ENCODE measurements around the gene CDRT4.

Gene CDRT4

GRCh38 chr17:15403276-15403939, 64.0 kb downstream of the CDRT4 start:
- no peak for DNase-seq (ENCODE audit: low spot score)
- TF ChIP-seq CTCF (IDR thresholded peaks at IDR 0.05; ENCODE audit: extremely low read depth, missing control alignments), result no peak

- DNase-seq (ENCODE audit: low spot score), result no peak
- TF ChIP-seq CTCF (IDR thresholded peaks at IDR 0.05; ENCODE audit: extremely low read depth, missing control alignments), result no peak
Measured at GRCh38 chr17:15399443-15399842, 68.0 kb downstream of the CDRT4 start.

GRCh38 chr17:15398736-15399331, 68.6 kb downstream of the CDRT4 start:
- TF ChIP-seq CTCF (IDR thresholded peaks at IDR 0.05; ENCODE audit: extremely low read depth, missing control alignments), result no peak
- no peak for DNase-seq (ENCODE audit: low spot score)

- DNase-seq (ENCODE audit: low spot score), result no peak
- TF ChIP-seq CTCF (IDR thresholded peaks at IDR 0.05; ENCODE audit: extremely low read depth, missing control alignments), result no peak
Measured at GRCh38 chr17:15398291-15398690, 69.1 kb downstream of the CDRT4 start.

- no peak for TF ChIP-seq CTCF (IDR thresholded peaks at IDR 0.05; ENCODE audit: extremely low read depth, missing control alignments)
- DNase-seq (ENCODE audit: low spot score), result no peak
Measured at GRCh38 chr17:15397620-15398019, 69.8 kb downstream of the CDRT4 start.

- DNase-seq (ENCODE audit: low spot score), result no peak
- no peak for TF ChIP-seq CTCF (IDR thresholded peaks at IDR 0.05; ENCODE audit: extremely low read depth, missing control alignments)
Measured at GRCh38 chr17:15395091-15395490, 72.3 kb downstream of the CDRT4 start.

GRCh38 chr17:15393414-15393813, 74.0 kb downstream of the CDRT4 start:
- no peak for DNase-seq (ENCODE audit: low spot score)

More at GRCh38 chr17:15393414-15393813, 74.0 kb downstream of the CDRT4 start:
- TF ChIP-seq CTCF (IDR thresholded peaks at IDR 0.05; ENCODE audit: extremely low read depth, missing control alignments), result no peak
